KG1 (cell line): ENCODE data around the gene BLTP1.

ENCODE experiments used
- DNase-seq: peaks from one replicate; lab custom pipeline; 2025; lab: John Stamatoyannopoulos, UW

The BLTP1 gene

DNA sequence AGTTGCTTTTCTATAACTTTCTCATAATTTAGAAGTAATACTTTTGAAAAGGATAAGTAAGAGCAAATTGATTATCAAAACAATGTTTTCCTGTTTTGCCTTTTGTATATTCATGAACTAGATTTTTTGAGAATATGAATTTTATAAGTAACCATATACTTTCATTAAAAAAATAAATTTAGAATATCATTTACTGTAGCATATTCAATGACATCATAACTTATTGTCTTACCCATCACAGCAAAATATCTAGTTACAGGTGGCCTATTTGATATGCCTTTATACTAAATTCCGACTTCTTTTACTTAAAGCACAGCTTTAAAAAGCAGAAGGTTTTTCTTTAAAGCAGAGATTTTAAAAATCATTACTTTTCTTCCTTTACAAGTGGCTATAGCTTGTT is 20.1 kb downstream of the BLTP1 start:
- no peak for DNase-seq

GRCh38 chr4:122178961-122179360 is 26.8 kb downstream of the BLTP1 start:
- no peak for DNase-seq

GRCh38 chr4:122195718-122196117 is 43.6 kb downstream of the BLTP1 start:
- no peak for DNase-seq
